GM21423 (cell line): ENCODE results near the gene CYP27B1.

ENCODE experiments used
- ATAC-seq: cut with Tn5 transposase; IDR thresholded peaks from one replicate; pipeline ENCODE4 v1.9.1; 2021; ENCODE audit warnings: mild to moderate bottlenecking, moderate library complexity; ENCODE audit not compliant: unreplicated experiment

CYP27B1 gene

DNA sequence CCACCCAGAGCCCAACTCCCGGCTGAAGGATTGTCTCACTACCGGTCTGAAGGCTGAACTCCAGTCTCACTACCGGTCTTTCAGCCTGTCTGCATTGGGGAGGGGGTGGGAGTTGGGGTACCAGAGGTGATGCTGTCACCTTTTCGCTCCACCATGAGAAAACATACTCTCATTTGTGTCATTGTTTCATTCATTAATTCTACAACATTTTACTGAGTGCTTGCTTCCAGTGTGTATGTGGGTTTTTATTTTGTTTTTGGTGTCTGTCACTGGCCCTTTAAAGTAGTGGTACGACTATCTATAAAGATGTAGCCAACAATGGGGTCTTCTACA is 14.2 kb downstream of the CYP27B1 start:
- ATAC-seq = no peak

GRCh38 chr12:57751788-57752667 is 14.8 kb downstream of the CYP27B1 start, which contains the start of gene CDK4:
Gene CDK4 (minus strand): TSS chr12:57752310. CDS start chr12:57751717, 593 bp downstream.
- ATAC-seq = peak; percentile 66

GRCh38 chr12:57751432-57751787 is 15.5 kb downstream of the CYP27B1 start:
- no peak for ATAC-seq

DNA sequence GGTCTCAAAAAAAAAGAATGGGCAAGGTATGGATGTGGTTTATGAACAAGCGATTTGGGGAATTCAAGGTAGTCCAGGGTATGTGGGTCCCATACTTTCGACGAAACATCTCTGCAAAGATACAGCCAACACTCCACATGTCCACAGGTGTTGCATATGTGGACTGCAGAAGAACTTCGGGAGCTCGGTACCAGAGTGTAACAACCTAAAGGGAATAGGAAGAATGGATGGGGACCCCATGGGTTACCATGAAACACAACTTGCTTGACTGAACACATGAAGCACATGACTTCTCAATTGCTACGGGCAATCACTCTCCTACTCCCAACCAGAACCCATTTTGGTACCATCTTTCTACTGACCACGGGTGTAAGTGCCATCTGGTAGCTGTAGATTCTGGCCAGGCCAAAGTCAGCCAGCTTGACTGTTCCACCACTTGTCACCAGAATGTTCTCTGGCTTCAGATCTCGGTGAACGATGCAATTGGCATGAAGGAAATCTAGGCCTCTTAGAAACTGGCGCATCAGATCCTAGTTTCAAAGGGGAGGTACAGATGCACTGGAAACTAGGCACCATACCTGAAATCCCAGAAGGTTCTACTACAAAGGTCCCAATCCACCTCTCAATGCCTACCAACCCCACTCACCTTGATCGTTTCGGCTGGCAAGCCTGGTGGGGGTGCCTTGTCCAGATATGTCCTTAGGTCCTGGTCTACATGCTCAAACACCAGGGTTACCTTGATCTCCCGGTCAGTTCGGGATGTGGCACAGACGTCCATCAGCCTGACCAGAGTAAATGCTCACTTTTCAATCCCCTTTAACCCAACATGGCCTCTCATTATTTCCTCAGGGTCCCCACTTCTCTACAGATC is 16.1 kb downstream of the CYP27B1 start:
- ATAC-seq = no peak

DNA sequence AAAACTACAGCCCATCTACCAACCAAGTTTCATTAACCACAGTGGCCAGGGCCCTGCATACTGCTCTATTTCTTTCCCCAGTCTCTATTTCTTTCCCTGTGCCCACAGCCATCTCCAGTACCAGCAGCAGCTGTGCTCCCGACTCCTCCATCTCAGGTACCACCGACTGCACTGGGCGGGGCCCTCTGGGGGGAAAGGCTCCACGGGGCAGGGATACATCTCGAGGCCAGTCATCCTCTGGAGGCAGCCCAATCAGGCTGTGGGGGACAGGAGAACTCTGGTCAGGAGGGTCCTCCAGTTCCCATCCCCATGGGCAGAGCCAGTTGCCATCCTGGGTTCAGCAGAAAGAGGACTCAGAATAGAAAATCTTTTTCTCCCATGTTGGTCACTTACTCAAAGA is 17.8 kb downstream of the CYP27B1 start:
- no peak for ATAC-seq

DNA sequence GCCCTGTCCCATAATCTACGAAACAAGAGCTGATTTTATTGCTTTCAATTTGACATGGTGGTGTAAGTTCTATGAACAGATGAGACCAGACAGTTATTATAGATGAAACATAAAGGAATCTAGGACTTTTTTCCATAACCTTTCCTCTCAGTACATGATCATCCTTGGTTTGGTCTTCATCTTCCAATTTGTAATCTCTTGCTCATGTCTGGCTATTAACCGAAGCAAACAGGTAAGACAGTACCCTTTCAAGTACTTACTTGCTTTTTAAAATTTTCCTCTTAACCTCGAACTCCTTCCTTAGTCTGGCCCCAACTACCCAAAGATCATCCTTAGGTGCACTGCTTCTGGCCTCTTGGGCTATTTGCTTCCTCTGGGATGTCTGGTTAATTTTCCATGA is 20.9 kb downstream of the CYP27B1 start:
- no peak for ATAC-seq

- ATAC-seq = no peak
These were observed 21.4 kb downstream of the CYP27B1 start for GRCh38 chr12:57745485-57745881.

DNA sequence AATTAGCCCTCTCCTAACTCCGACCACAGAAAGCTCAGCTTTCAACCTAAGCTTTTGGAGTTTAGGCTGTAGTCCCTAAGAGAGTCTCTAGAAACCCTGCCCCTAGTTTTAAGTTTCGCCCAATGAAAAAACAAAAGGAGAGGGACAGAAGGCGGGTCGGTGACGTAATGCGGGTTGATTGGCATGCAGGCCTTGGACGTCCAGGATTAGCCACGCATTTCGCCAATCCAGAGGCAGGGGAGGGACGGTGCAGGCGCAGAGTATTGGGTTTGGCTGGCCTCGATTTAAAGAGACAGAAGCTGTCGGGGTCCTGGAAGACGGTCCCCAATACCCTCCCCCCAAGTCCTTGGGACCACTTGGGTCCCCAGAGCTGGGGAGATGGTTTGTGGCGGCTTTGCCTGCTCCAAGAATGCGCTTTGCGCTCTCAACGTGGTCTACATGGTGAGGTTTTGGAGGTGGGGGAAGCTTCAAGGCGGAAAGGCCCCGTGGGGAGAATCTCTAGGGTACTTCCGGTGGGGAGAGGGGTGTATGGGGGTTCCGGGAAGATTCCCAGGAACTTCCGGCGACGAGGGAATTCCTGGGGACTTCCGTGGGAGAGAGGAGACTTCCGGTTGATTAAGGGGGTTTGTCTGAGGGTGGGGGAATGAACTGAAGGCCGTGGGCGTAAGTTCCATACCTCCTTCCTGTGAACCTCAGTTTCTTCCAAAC is 21.9 kb downstream of the CYP27B1 start, which contains the start of gene TSPAN31:
TSS of gene TSPAN31 (plus strand) at position 263 of the 708 bp plus-strand sequence. CDS start at position 379, 116 bp downstream.
- ATAC-seq = peak; percentile 79

DNA sequence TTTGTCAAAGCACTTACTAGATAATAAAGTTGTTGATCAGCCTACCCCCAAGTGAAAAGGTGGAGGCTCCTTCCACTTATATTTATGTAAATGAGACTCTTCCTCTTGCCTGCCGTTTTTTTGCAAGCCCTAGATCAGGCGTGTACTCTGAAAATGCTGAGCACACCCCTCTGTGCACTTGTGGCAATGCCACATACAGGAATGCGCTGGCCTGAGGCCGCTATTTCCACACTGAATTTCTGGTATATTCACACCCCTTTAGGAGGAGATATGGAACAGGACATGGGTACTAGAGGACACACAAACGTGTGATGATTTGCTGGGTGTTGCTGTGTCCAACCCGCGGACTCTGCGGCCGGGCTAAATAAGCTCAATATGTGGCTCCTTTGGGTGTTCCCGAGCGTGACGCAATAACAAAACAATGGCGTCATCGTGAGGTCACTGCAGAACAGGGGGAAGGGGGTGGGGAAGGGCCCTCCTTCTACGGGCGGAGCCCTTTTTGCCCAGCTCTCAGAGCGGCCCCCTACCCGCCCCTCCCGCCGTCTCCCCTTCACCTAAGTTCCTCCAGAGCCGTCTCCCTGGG is 22.6 kb downstream of the CYP27B1 start:
- ATAC-seq = peak; percentile 21

GRCh38 chr12:57743769-57744168 is 23.1 kb downstream of the CYP27B1 start:
- ATAC-seq = no peak

GRCh38 chr12:57741844-57742738 is 24.8 kb downstream of the CYP27B1 start:
- ATAC-seq = peak; percentile 57

GRCh38 chr12:57741413-57741789 is 25.5 kb downstream of the CYP27B1 start:
- ATAC-seq = no peak

DNA sequence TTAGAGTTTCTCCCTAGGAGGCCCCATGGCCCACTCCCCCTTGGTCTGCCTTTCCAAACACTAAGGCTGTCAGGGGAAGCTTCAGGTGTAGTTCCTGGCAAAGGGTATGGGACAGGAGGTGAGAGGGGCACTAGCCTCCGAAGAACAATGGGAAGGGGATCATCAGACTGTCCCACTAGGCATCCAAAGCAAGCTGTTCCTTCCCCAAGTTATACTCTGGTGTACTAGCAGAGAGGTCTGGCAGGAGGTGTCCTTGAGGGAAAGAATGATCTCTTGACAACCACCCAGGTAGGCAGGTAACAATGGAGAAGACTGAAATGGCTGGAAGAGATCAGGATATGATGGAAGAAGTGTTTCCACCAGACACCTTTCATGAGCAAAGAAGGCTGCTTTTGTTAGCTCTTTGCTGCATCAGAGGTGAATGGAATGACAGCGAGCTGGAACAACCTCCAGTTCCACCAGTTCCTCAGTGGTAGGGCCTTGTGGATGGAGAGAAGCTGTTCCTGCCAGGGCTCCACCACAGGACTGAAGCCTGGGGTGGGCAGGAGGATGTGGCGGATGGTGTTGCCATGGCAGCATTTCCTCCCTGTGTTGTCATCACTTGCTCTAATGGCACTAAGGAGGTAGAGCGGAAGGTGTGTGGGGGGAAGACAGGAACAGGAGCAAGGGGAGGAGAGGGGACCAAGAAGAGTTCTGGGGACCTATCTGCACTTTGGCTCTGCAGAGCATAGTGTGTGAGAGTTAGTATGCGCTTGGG is 26.0 kb downstream of the CYP27B1 start:
- peak; percentile 59 for ATAC-seq

DNA sequence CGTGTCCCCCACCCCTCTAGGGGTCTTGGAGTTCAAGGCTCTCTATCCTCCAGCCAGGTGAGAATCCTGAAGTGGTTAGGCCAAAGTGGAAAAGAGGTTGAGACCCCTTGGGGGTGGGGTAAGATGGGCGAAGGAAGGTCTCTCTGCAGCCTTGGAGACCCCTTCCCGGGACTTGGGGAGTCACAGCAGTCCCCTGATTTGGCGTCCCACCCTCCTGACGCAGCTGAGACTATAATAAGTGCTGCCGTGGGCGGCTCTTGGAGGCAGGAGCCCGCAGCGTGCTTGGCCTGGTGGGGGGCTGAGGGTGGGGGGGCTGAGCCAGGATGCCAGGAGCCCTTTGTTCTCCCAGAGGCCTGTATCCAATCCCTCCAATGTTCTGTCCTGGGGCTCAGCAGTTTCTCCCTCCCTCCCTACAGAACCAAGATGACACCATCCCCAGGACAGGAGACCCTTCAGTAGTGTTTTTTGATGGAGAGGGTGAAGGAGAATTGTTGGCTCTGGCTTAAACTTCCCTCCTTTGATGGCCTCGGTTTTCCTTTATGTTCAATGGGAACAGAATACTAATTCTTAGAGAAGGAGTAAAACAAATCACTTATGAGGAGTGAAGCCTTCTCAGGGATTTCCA is 26.9 kb downstream of the CYP27B1 start:
- no peak for ATAC-seq

DNA sequence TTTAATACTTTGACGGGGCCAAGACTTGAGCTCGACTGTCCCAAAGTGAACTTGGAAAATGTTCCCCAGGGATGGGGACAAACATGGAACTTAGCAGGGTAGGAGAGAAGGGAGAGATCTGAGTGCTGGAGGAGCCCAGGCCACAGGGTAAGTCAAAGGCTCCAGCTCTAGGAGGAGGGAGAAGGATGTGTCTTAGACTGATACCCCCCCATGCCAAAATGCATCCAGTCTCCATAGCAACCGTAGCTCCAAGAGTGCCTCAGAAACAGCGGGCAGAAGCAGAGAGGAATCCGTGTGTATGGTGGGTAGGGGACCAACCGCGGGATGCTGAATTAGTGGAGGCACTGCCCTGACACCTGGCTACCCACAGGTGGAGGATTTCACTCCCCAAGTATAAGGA is 27.5 kb downstream of the CYP27B1 start:
- ATAC-seq = no peak

GRCh38 chr12:57738661-57739237 is 28.1 kb downstream of the CYP27B1 start, which contains the start of gene AGAP2:
Gene AGAP2 (minus strand): TSS chr12:57738742. CDS start chr12:57738246, 496 bp downstream.
- ATAC-seq = no peak

DNA sequence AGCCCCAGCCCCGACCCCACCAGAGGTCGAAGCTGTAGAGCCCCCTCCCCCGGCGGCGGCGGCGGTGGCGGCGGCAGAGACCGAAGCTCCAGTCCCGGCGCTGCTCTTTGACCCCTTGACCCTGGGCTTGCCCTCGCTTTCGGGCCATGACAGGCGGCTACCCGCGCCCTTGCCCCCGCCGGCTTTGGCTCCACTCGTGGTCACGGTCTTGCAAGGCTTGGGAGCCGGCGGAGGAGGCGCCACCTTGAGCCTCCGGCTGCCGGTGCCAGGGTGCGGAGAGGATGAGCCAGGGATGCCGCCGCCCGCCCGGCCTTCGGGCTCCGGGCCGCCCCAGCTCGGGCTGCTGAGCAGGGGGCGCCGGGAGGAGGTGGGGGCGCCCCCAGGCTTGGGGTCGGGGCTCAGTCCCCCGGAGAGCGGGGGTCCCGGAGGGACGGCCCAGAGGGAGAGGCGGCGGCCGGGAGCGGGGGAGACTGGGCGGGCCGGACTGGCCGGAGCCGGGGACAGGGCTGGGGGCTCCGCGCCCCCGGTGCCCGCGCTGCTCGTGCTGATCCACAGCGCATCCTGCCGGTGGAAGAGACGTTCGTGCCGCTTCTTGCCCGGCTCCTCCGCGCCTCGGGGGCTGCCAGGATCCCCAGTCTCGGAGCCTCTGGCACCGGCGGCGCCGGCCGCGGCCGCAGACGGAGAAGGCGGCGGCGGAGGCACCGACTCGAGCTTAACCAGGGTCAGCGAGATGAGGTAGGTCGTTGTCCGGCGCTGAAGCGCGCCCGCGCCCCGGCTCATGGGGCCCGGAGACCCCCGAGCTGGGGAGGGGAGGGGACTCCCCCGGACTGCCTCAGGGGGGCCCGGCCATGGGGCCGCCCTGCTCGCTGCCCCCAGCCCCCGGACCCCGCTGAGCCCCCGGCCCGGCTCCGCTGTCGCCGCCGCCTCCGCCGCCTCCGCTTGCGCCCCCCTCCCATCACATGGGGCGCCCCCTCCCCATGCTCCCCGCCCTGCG is 29.1 kb downstream of the CYP27B1 start:
- no peak for ATAC-seq
